ENCODE data around the gene SPACA5. TPM values are rescaled to one million over a fixed set of nuclear protein-coding genes. Genes with fewer than 3 reads are reported as not detected.

Gene SPACA5
- not detected in 2 replicates for total RNA-seq

DNA sequence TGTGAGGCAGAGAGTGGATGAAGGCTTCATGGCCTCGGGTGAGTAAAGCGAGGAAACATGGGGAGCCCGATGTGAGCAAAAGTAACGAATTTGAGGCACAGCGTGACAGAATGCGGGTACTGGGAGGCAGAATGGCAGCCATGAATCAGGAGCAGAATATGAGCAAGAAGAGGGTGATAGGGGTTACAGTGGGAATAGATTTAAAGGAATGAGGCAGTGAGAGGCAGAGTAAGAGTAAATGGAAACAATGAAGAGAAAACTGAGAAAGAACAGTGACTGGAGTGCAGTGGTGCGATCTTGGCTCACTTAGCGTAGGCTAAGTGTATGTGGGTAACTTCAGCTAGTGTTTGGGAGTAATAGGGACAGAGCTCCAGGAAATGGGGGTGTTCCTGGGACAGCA, at the start of gene SPACA5:
Gene SPACA5 (plus strand): TSS at position 301 of the 400 bp plus-strand sequence. CDS start 815 bp downstream, outside the sequence.

DNA sequence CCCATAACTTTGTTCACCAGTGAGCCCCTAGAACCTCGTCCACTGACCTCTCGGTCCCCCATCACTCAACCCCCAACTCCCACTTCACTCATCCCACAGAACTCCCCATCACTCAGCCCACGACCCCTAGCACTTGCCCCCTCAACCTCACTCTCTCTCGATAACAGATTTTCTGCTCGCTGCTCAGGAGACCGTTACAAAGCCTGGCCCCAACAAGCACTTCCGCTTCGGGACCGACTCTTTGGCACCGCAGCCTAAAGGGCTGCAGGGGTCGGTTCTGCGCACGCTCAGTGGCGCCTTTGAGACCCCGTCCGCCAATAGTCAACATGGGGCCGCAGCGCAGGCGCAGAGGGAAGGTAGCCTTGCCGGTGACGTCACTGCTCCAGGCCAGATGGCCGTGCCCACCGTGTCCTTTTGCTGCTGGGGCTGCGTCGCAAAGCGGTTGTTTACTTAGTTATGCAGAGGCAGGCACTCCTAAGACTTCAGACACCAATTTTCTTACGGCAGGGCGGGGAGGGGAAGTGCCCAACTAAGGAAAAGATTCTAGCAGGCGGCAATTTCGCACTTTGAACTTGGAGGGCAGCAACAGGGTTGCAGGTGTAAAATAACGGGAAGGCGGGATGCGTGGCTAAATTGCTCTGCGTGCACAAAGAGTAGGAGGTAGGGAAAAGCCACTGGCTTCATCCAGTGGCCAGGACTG, 2.9 kb upstream of the SPACA5 start, which contains the start of gene ZNF182:
Gene ZNF182 (minus strand): TSS at position 232 of the 700 bp plus-strand sequence. CDS start 1,380 bp downstream, outside the sequence.

Other genes starting within 250 kb of the SPACA5 start
- 4.4 and 7.8 TPM in 2 replicates for gene ZNF81, start 170.1 kb upstream of the SPACA5 start, total RNA-seq
- 3.8 and 6.4 TPM in 2 replicates for gene ZNF182, start 3.0 kb upstream of the SPACA5 start, total RNA-seq
- gene ZNF630, start 64.7 kb downstream of the SPACA5 start, total RNA-seq = 1.4 and 3.6 TPM in 2 replicates
- not detected in 2 replicates for gene SPACA5B, start 123.6 kb downstream of the SPACA5 start, total RNA-seq
- not detected in 2 replicates for gene SSX5, start 189.8 kb downstream of the SPACA5 start, total RNA-seq
- gene SSX1, start 248.4 kb downstream of the SPACA5 start, total RNA-seq = not detected in 2 replicates

All from nasal cavity respiratory epithelium epithelial cell of viscerocranial mucosa (primary cell).